OCI-LY1 (cell line): ENCODE data around the gene BRICD5.

Experiments
- CTCF ChIP-seq: fragments of 200-600 bp; sonication (generic), shearing (Covaris generic); IDR thresholded peaks from 2 replicates; pipeline ENCODE4 v1.5.1; 2017; ENCODE audit warnings: mild to moderate bottlenecking, antibody characterized with exemption, low read length, moderate library complexity, mixed read lengths
- EZH2 ChIP-seq: fragments of 200-600 bp; sonication (generic), shearing (Covaris generic); IDR thresholded peaks from 2 replicates; pipeline ENCODE4 v1.8.0; 2017; ENCODE audit warnings: borderline replicate concordance, mixed run types, mild to moderate bottlenecking, antibody characterized with exemption, low read length, moderate library complexity, mixed read lengths

DNA sequence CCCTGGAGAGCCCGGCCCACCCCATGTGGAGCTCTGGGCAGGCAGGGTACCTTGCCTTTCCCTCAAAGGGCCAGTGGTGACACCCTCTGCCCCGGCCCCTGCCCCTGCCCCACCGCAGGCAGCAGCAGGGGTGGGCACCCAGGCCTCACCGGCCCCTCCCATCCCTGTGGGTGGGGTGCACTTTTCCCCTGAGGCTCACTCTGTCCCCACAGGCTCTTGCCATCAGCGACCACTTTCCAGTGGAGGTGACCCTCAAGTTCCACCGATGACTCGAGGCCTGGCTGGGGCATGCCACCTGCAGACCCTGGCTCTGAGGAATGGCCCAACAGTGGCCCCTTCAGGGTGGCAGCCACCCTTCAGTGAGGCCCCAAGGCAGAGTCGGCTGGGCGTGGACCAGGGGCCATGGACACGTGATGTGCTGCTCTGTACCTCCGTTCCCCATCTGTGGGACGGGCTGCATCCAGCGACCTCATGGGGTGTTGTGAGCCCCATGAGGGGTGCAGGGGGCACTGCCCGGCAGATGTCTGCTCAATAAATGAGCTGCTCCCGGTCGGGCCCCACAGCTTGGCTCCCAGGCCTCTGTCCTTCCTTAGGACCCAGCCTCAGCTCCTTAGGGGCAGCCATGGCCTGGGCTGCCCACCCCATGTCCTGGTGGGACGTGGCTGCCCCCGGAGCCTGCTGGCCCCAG is 27.6 kb upstream of the BRICD5 start:
- TF ChIP-seq CTCF (no peak), EZH2 (no peak)
